A673 (cell line): ENCODE data around the gene DHX57. TPM values are rescaled to one million over a fixed set of nuclear protein-coding genes. Genes with fewer than 3 reads are reported as not detected.
A peak's percentile ranks its signal among the peaks of the same experiment; 100 is the strongest.

Source experiments
- BruUV-seq: library from RNA; stranded (reverse); fragments of 400-500 nt; replicated peaks from 2 replicates; lab custom pipeline; 2021; lab: Mats Ljungman, UMichigan
- CTCF ChIA-PET: fragments of 300-600 bp; sonication (Branson Sonifier 250); formaldehyde crosslinking; loops from one replicate; lab custom pipeline; 2022; ENCODE audit warnings: antibody characterized with exemption; lab: Charles Lee
- POLR2A ChIA-PET: fragments of 300-600 bp; sonication (Branson Sonifier 250); formaldehyde crosslinking; loops from one replicate; lab custom pipeline; 2022; ENCODE audit warnings: antibody characterized with exemption; ENCODE audit not compliant: low non-redundant PET; lab: Charles Lee
- DNase-seq: peaks from one replicate; pipeline ENCODE4 v3.0.0-alpha.2; 2015; ENCODE audit warnings: low spot score
- H3K27ac ChIP-seq: fragments of 200-600 bp; sonication (generic); 2 replicates; pipeline ENCODE4 v1.5.1; 2016; ENCODE audit warnings: mixed run types, low read depth, mild to moderate bottlenecking, mixed read lengths, antibody characterized with exemption, low read length; ENCODE audit not compliant: poor library complexity, severe bottlenecking
- H3K27me3 ChIP-seq: fragments of 200-600 bp; sonication (generic); replicated peaks from 2 replicates; pipeline ENCODE4 v1.6.1; 2017; ENCODE audit warnings: mixed run types, low read depth, mild to moderate bottlenecking, mixed read lengths, antibody characterized with exemption, low read length; ENCODE audit not compliant: insufficient read depth, poor library complexity
- H3K36me3 ChIP-seq: fragments of 200-600 bp; sonication (generic); 2 replicates; pipeline ENCODE4 v1.6.1; 2016; ENCODE audit warnings: mixed run types, mild to moderate bottlenecking, mixed read lengths, antibody characterized with exemption, low read length; ENCODE audit not compliant: insufficient read depth, poor library complexity, severe bottlenecking
- H3K4me1 ChIP-seq: fragments of 200-600 bp; sonication (generic); 2 replicates; pipeline ENCODE4 v1.6.1; 2017; ENCODE audit warnings: mixed run types, mild to moderate bottlenecking, mixed read lengths, antibody characterized with exemption, low read length; ENCODE audit not compliant: insufficient read depth, poor library complexity, severe bottlenecking
- H3K4me3 ChIP-seq: fragments of 200-600 bp; sonication (generic); 2 replicates; pipeline ENCODE4 v1.5.1; 2016; ENCODE audit warnings: low read depth, mixed run types, mild to moderate bottlenecking, mixed read lengths, low read length; ENCODE audit not compliant: poor library complexity, severe bottlenecking
- H3K9me3 ChIP-seq: fragments of 200-600 bp; sonication (generic); 2 replicates; pipeline ENCODE4 v1.6.1; 2016; ENCODE audit warnings: mixed run types, low read depth, mild to moderate bottlenecking, mixed read lengths, antibody characterized with exemption, low read length; ENCODE audit not compliant: poor library complexity, severe bottlenecking
- EZH2 ChIP-seq: fragments of 200-600 bp; sonication (generic); IDR thresholded peaks from 2 replicates; pipeline ENCODE4 v1.6.1; 2017; ENCODE audit warnings: borderline replicate concordance, low read depth, mild to moderate bottlenecking, mixed read lengths, antibody characterized with exemption, low read length; ENCODE audit not compliant: poor library complexity, severe bottlenecking
- intact Hi-C: fragments of 100-400 bp; cut with micrococcal nuclease; formaldehyde crosslinking; loops from one replicate; pipeline ENCODE4 v1.10.0; 2022; ENCODE audit not compliant: unreplicated experiment
- total RNA-seq: library from RNA; stranded (reverse); gene quantifications from 2 replicates; pipeline ENCODE4 v1.2.3, GENCODE V29; 2021
- TF ChIP-seq, protein P1 (sequence below): fragments of 300-800, 200-600 bp; sonication (generic); conservative IDR thresholded peaks from 2 replicates; pipeline ENCODE4 v1.5.1; 2017; ENCODE audit warnings: low read depth, mild to moderate bottlenecking, antibody characterized with exemption, low read length, moderate library complexity, mixed read lengths

Gene DHX57
- total RNA-seq, 1 experiment from 2014 or later: 30.6 TPM

DNA sequence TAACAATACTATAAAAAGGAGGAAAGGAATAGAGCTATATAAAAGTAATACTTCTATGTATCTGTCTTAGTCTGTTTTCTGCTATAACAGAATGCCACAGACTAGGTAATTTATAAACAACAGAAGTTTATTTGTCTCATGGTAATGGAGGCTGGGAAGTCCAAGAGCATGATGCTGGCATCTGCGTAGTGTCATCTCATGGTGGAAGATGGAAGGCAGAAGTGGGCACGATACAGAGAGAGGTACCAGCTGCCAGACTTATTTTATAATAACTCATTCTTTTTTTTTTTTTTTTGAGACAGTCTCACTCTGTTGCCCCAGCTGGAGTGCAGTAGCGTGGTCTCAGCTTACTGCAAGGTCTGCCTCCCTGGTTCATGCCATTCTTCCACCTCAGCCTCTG lies 4.3 kb downstream of the DHX57 start:
- intact Hi-C loops: no loop called here
- Histone ChIP-seq H3K4me1 (peaks cover 2% of the 10 kb centered on the region), H3K36me3 (peaks cover 9% of the 10 kb centered on the region), H3K27ac (no peak overlapping the region), H3K9me3 (no peaks in the 10 kb centered on the region), H3K27me3 (no peaks in the 10 kb centered on the region), H3K4me3 (no peak overlapping the region)
- no peak for DNase-seq
- CTCF ChIA-PET: no interaction called here
- no TSS peak for BruUV-seq
- POLR2A ChIA-PET: no interaction called here
- TF ChIP-seq, protein P1, sequence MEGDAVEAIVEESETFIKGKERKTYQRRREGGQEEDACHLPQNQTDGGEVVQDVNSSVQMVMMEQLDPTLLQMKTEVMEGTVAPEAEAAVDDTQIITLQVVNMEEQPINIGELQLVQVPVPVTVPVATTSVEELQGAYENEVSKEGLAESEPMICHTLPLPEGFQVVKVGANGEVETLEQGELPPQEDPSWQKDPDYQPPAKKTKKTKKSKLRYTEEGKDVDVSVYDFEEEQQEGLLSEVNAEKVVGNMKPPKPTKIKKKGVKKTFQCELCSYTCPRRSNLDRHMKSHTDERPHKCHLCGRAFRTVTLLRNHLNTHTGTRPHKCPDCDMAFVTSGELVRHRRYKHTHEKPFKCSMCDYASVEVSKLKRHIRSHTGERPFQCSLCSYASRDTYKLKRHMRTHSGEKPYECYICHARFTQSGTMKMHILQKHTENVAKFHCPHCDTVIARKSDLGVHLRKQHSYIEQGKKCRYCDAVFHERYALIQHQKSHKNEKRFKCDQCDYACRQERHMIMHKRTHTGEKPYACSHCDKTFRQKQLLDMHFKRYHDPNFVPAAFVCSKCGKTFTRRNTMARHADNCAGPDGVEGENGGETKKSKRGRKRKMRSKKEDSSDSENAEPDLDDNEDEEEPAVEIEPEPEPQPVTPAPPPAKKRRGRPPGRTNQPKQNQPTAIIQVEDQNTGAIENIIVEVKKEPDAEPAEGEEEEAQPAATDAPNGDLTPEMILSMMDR: no peak
- TF ChIP-seq EZH2: no peak

DNA sequence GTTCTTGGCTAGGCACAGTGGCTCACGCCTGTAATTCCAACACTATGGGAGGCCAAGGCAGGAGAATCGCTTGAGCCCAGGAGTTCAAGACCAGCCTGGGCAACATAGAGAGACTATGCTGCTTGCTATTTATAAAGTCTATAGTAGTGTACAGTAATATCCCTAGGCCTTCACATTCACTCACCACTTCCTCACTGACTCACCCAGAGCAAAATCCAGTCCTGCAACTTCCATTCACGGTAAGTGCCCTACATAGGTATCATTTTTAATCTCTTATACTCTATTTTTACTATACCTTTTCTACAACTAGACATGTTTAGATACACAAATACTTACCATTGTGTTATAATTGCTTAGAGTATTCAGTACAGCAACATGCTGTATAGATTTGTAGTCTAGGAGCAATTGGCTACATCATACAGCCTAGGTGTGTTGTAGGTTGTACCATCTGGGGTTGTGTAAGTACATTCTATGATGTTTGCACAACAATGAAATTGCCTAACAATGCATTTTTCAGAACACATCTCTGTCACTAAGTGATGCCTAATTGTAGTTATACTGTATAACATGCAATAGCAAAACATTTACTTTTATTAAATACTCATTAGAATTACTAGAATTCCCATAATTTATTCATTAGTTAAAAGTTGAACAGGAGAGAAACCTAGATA lies 8.8 kb downstream of the DHX57 start:
- ChIA-PET POLR2A (no interaction called here), CTCF (no interaction called here)
- intact Hi-C loops: no loop called here
- TF ChIP-seq EZH2: no peak
- no TSS peak for BruUV-seq
- Histone ChIP-seq H3K27ac (no peak overlapping the region), H3K36me3 (peaks cover 26% of the 10 kb centered on the region), H3K4me1 (no peaks in the 10 kb centered on the region), H3K27me3 (no peaks in the 10 kb centered on the region), H3K4me3 (no peak overlapping the region), H3K9me3 (no peaks in the 10 kb centered on the region)
- no peak for DNase-seq

DNA sequence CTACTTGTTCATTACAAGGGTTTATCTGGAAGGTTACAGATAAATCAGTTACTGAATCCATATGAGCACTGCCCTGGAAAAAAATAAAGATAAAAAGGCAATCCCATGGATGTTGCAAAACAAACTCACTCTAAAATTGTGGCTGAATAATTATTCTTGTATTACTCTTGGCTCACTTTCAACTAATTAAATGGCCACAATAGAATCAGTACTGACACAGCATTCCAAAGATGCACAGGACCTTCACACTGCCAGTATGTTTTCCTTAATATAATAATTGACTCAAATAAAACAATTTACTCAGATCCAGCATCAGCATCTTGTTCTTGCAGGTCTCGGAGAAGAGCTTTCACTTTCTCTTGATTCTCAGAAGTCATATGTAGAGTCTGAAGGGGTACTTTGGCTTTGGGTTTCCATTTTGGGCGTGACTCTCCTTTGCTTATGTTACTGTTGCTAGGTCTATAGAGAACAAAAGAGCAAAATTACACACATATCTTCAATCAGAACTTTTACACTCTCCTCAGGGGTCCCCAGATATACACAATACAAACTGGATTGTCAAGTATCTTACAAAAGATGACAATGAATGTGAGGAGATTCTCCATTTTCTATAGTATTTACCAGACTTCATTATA lies 12.6 kb downstream of the DHX57 start:
- no TSS peak for BruUV-seq
- intact Hi-C loops: no loop called here
- no peak overlapping the region for H3K27ac ChIP-seq
- H3K9me3 ChIP-seq: no peaks in the 10 kb centered on the region
- POLR2A ChIA-PET: interaction anchor here (0.6 kb wide), 1 partner anchor 14 kb away, joined by 4 read pairs; no protein-coding TSS in a partner anchor
- peak; percentile 2 for DNase-seq
- H3K4me3 ChIP-seq: no peak overlapping the region
- TF ChIP-seq, protein P1: no peak
- no peak for TF ChIP-seq EZH2
- H3K4me1 ChIP-seq: no peaks in the 10 kb centered on the region
- CTCF ChIA-PET: no interaction called here
- H3K27me3 ChIP-seq: no peaks in the 10 kb centered on the region
- peaks cover 48% of the 10 kb centered on the region for H3K36me3 ChIP-seq
